Measurements from ENCODE around the gene CASP10. TPM values are rescaled to one million over a fixed set of nuclear protein-coding genes. Genes with fewer than 3 reads are reported as not detected.

The CASP10 gene
- total and polyA plus RNA-seq, 4 donors = 8.9 to 74.4 (median 16.7) TPM

DNA sequence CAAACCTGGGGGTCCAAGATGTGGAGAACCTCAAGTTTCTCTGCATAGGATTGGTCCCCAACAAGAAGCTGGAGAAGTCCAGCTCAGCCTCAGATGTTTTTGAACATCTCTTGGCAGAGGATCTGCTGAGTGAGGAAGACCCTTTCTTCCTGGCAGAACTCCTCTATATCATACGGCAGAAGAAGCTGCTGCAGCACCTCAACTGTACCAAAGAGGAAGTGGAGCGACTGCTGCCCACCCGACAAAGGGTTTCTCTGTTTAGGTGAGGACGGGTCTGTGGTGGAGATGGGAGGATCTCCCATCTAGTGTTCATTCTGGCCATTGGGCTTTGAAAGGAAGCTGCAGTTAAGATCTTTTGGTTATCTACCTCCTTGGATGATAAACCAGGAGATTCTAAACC lies 2.9 kb downstream of the CASP10 start:
- no peak overlapping the region for H3K9ac ChIP-seq (ENCODE audit: insufficient read depth in 1 of 2, low read length in 2 of 2)
- TF ChIP-seq, protein P1, sequence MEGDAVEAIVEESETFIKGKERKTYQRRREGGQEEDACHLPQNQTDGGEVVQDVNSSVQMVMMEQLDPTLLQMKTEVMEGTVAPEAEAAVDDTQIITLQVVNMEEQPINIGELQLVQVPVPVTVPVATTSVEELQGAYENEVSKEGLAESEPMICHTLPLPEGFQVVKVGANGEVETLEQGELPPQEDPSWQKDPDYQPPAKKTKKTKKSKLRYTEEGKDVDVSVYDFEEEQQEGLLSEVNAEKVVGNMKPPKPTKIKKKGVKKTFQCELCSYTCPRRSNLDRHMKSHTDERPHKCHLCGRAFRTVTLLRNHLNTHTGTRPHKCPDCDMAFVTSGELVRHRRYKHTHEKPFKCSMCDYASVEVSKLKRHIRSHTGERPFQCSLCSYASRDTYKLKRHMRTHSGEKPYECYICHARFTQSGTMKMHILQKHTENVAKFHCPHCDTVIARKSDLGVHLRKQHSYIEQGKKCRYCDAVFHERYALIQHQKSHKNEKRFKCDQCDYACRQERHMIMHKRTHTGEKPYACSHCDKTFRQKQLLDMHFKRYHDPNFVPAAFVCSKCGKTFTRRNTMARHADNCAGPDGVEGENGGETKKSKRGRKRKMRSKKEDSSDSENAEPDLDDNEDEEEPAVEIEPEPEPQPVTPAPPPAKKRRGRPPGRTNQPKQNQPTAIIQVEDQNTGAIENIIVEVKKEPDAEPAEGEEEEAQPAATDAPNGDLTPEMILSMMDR (IDR thresholded peaks at IDR 0.05; ENCODE audit: control extremely low read depth, extremely low read depth) = no peak
- H3K9me3 ChIP-seq (ENCODE audit: control insufficient read depth in 4 of 4, insufficient read depth in 3 of 4, low read length in 3 of 4) = no peaks in the 10 kb centered on the region
- DNase-seq (no peak), ATAC-seq (ENCODE audit: insufficient read depth, low FRiP score) (no peak)
- peaks cover 0 to 8% (median under 1%) of the 10 kb centered on the region in 4 donors for H3K36me3 ChIP-seq (ENCODE audit: control insufficient read depth in 4 of 4, insufficient read depth in 4 of 4, low read length in 4 of 4)
- no peak overlapping the region for H3K4me3 ChIP-seq
- H3K27me3 ChIP-seq (ENCODE audit: control insufficient read depth in 3 of 3, insufficient read depth in 3 of 3, low read length in 2 of 3) = no peaks in the 10 kb centered on the region
- no peak overlapping the region for H3K27ac ChIP-seq (ENCODE audit: low read depth in 1 of 2, low read length in 1 of 2)
- WGBS, 2 donors = 16 to 43% methylated on average over 4 of the region's 4 CpGs
- H3K4me1 ChIP-seq (ENCODE audit: control insufficient read depth in 5 of 5, insufficient read depth in 5 of 5, low read length in 5 of 5) = peaks cover 0 to 2% (median 0%) of the 10 kb centered on the region in 5 donors

DNA sequence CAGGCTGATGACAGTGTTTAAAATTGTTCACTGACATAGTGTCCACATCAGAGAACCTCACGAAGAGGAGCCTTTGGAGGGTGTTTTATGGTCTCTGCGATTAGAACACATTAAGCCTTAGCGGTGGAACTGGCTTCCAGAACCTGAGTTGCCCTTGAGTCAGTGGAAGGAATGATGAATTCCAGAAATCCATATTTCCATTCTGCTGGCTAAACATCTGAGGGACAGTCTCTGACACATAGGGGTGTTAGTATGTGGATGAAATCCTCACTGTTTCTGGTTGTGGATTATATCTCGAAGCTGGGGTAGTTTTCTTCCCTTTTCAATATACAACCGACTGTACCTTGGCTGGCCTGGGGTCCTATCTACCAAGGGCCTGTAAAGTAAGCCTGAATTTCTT lies 4.0 kb downstream of the CASP10 start:
- no peak overlapping the region for H3K4me3 ChIP-seq
- DNase-seq = no peak

DNA sequence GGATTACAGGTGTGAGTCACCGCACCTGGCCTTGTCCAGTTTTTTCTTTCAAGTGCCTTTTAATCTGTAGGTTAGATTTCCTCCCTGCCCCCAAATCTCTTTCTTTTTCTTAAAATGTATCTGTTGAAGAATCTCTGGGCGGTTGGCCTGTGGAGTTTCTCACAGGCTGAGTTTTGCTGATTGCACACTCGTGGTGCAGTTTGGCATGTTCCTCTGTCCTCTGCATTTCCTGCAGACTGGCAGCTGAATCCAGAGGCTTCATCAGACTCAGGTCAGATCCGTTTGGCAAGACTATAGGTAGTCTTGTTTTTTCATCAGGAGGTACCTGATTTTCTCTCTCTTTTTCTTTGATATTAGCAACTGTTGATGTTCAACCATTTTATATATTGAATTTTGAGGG lies 5.5 kb downstream of the CASP10 start:
- WGBS, 2 donors = 87 to 90% methylated on average over 4 of the region's 4 CpGs
- DNase-seq (no peak), ATAC-seq (ENCODE audit: insufficient read depth, low FRiP score) (no peak)
- H3K36me3 ChIP-seq (ENCODE audit: control insufficient read depth in 4 of 4, insufficient read depth in 4 of 4, low read length in 4 of 4) = peaks cover 0 to 8% (median 2%) of the 10 kb centered on the region in 4 donors
- H3K9ac ChIP-seq (ENCODE audit: insufficient read depth in 1 of 2, low read length in 2 of 2) = no peak overlapping the region
- peaks cover 0 to 2% (median 0%) of the 10 kb centered on the region in 5 donors for H3K4me1 ChIP-seq (ENCODE audit: control insufficient read depth in 5 of 5, insufficient read depth in 5 of 5, low read length in 5 of 5)
- H3K9me3 ChIP-seq (ENCODE audit: control insufficient read depth in 4 of 4, insufficient read depth in 3 of 4, low read length in 3 of 4) = no peaks in the 10 kb centered on the region
- no peak overlapping the region for H3K27ac ChIP-seq (ENCODE audit: low read depth in 1 of 2, low read length in 1 of 2)
- no peak overlapping the region for H3K4me3 ChIP-seq
- no peaks in the 10 kb centered on the region for H3K27me3 ChIP-seq (ENCODE audit: control insufficient read depth in 3 of 3, insufficient read depth in 3 of 3, low read length in 2 of 3)
- TF ChIP-seq, protein P1 (IDR thresholded peaks at IDR 0.05; ENCODE audit: control extremely low read depth, extremely low read depth) = no peak

More for the DNA sequence above, 4.0 kb downstream of the CASP10 start:
- peaks cover 0 to 2% (median 0%) of the 10 kb centered on the region in 5 donors for H3K4me1 ChIP-seq (ENCODE audit: control insufficient read depth in 5 of 5, insufficient read depth in 5 of 5, low read length in 5 of 5)
- H3K9me3 ChIP-seq (ENCODE audit: control insufficient read depth in 4 of 4, insufficient read depth in 3 of 4, low read length in 3 of 4) = no peaks in the 10 kb centered on the region
- no peak for ATAC-seq (ENCODE audit: insufficient read depth, low FRiP score)
- no peaks in the 10 kb centered on the region for H3K27me3 ChIP-seq (ENCODE audit: control insufficient read depth in 3 of 3, insufficient read depth in 3 of 3, low read length in 2 of 3)
- no peak overlapping the region for H3K9ac ChIP-seq (ENCODE audit: insufficient read depth in 1 of 2, low read length in 2 of 2)
- H3K36me3 ChIP-seq (ENCODE audit: control insufficient read depth in 4 of 4, insufficient read depth in 4 of 4, low read length in 4 of 4) = peaks cover 0 to 8% (median under 1%) of the 10 kb centered on the region in 4 donors
- H3K27ac ChIP-seq (ENCODE audit: low read depth in 1 of 2, low read length in 1 of 2) = no peak overlapping the region
- WGBS, 2 donors = 81 to 85% methylated on average over 5 of the region's 5 CpGs
- TF ChIP-seq, protein P1 (IDR thresholded peaks at IDR 0.05; ENCODE audit: control extremely low read depth, extremely low read depth) = no peak
